Activated naive CD4-positive, alpha-beta T cell treated with anti-CD3 and anti-CD28 coated beads, Interleukin-2, amount 50 U/mL, for 16 hours (primary cell): ENCODE results near the gene C1orf210.
A peak's percentile ranks its signal among the peaks of the same experiment; 100 is the strongest.

Experiments used
- DNase-seq: peaks from one replicate; pipeline ENCODE4 v3.0.0-alpha.2; 2020

The C1orf210 gene

GRCh38 chr1:43293176-43293575 is 7.8 kb upstream of the C1orf210 start:
- no peak for DNase-seq

DNA sequence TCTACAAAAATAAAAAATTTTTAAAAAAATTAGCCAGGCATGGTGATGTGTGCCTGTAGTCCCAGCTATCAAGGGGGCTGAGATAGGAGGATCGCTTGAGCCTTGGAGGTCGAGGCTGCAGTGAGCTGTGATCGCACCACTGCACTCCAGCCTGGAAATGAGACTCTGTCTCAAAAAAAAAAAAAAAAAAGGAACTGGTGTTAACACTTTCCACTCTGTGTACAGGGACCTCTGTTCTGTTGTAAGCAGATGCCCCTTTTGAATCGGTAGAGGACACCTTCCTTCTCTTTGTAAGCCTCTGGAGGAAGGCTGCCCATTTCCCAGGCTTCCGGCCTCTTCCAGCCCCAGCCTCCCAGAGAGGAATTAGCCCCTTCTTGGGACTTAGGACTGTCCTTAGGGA is 7.3 kb upstream of the C1orf210 start:
- no peak for DNase-seq

DNA sequence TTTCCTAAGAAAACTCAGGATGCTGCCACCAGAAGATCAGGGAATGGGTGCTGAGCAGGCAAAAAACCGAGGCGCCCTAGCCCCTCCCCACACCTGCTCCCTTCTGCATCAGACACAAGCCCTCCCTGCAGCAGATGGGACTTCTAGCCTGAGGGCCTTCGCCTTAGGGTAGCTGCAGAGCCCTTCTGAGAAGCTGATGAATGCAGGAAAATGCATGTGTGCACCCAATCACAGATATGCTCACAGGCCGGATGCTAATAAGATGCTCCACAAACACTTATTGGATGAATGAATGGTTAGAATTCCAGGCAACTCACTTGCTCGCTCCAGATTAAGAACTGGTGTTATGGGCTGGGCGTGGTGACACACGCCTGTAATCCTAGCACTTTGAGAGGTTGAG is 6.8 kb upstream of the C1orf210 start:
- DNase-seq: no peak

GRCh38 chr1:43288785-43289706 is 3.7 kb upstream of the C1orf210 start:
- DNase-seq: no peak

- DNase-seq: no peak
Observed at GRCh38 chr1:43288058-43288784, 2.8 kb upstream of the C1orf210 start.

- DNase-seq: no peak
Observed at GRCh38 chr1:43286533-43286932, 1.2 kb upstream of the C1orf210 start.

DNA sequence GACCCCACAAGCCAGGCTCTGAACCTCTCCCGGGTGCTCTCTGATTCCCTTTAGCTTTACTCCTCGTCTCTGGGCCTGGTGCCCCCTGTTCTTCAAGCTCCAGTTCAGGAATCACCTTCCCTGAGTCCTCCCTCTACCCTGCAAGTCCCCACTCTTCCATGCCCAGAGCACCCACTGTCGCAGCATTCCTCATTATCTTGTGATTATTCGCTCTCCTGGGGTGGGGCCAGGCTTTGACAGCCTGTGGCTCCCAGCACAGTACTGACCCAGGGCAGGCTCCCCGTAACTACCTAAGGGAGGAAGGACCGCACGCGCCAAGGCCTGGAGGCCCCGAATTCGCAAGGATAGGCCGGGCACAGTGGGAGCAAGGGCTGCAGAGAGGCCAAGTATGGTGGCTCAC is 734 bp upstream of the C1orf210 start:
- DNase-seq: no peak

DNA sequence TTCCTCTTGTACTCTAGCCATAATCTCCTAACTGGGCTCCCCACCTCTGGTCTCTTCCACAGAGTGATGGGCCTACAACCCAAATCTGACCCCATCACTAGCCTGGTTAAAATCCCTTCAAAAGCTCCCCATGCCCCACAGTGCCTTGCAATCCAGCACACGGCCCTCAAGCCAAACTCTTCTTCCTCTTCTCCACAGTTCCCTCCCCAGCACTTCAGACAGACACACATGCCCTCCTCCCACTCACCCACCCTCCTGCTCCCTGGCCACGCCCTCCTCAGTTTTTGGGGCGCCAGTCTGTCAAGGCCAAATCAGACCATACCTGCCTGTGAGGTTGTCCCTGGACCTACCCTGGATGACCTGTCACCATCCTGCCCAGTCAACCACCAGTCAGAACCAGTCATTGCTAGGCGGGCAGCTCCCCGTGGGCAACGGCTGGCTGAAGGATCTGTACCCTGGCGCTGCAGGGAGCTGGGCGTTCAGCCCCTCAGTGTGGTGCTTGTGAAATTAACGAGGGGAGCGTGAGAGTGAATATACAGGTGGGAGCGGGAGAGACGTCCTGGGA is 753 bp downstream of the C1orf210 start:
- DNase-seq: no peak

DNA sequence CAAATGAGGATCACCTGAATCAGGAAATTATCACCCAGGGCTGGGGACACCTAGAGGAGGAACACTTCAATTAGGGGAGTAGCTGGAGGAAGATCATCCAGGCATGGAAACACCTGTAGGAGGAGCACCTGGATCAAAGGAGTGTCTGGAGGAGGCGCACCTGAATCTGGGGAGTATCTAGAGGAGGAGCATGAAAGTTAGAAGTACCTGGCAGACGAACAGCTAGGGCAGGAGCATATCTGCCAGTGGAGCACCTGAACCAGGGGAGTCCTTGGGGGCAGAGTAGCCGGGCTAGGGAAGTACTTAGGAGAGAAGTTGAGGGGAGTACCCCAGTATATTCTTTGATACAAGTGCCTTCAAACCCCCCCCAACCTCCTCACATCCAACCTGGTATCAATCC is 1.3 kb downstream of the C1orf210 start:
- no peak for DNase-seq

- no peak for DNase-seq
Observed at GRCh38 chr1:43282220-43283195, 2.9 kb downstream of the C1orf210 start.

- DNase-seq: no peak
Observed at GRCh38 chr1:43280692-43281091, 4.7 kb downstream of the C1orf210 start.

DNA sequence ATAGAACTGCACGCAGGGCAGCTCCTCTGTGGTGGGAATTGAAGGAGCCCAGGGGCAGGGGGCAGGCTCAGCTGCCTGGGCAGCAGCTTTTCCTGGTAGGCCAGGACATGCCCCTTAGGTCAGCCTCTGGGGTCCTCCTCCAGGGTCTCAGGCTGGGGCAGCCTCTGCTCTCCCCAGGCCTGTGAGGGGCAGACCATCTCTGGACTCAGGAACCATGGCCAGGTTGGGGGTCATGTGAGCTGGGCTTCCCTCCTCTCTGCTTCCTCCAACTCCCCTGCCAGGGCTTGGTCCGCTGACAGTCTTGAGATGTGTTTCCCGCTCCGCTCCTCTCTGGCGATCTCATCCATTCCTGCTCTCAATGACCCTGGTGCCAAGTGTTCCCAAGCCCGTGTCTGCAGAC is 5.7 kb downstream of the C1orf210 start:
- DNase-seq: no peak

GRCh38 chr1:43279161-43279560 is 6.2 kb downstream of the C1orf210 start:
- no peak for DNase-seq

- DNase-seq: no peak
Observed at GRCh38 chr1:43277116-43277876, 8.1 kb downstream of the C1orf210 start.

DNA sequence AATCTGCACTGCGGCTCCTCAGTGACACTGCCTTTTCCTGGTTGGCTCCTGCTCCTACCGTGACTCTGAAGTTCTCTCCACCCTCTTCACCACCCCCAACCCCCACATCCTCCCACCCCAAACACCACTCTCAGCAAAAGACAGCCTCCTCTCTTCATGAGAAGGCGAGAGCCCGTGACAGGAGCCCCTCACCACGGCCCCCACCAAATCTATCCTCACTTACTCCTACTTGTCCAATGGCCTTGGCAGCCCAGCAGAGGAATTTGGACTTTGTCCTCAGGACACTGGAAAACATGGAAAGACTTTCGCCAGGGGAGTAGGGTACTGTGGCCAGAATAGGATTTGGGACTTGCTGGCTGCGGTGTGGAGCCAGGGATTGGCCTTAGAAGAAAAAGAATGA is 8.7 kb downstream of the C1orf210 start:
- DNase-seq: no peak

DNA sequence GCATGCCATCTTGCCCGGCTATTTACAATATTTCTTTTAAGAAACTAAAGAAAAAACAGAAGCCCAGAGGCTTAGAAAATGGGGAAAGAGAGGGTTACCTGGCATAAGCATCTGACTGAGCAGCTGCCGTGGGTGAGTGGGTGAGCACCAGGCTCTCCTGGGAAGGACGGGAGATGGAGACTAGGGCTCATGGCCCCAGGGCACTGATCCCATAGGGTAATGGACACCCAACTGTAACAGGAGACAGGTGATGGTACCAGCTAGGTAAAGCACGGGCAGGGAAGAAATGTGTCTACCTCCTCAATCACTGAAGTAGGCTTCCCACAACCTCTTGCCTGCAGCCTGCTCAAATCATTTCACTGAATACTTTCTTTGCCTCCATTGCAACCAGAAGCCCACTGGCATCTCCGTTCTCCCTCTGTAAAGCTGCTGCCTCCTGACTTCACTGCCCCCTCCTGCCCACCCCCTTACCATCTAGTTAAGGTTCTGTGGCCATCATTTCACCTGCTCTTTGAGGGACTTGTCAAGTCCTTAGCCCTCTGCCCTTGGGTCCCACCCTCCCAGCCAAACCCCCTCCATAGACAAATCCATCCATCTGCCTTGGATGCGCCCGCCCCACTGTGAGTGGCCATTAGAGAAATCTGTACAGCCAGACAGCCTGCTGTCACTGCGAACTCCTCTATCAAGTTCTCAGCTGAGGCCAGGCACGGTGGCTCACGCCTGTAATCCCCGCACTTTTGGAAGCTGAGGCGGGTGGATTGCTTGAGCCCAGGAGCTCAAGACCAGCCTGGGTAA is 9.4 kb downstream of the C1orf210 start:
- no peak for DNase-seq

DNA sequence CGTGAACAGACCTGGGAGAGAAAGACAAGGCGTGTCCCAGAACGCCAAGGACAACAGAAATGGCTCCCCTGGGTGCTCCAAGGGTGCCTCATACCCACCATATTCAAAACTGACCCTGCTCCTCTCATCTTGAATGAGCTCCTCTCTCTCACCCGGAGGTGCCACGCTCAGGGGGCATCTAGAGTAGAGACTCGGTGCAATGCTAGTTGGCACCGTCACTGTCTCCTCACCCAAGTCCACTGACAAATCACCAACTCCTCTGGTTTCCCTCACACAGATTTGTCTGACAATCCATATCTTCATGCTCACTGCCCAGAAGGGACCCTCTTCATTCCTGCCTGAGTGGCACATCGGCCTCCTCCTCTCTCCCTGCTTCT is 10.6 kb downstream of the C1orf210 start:
- no peak for DNase-seq

DNA sequence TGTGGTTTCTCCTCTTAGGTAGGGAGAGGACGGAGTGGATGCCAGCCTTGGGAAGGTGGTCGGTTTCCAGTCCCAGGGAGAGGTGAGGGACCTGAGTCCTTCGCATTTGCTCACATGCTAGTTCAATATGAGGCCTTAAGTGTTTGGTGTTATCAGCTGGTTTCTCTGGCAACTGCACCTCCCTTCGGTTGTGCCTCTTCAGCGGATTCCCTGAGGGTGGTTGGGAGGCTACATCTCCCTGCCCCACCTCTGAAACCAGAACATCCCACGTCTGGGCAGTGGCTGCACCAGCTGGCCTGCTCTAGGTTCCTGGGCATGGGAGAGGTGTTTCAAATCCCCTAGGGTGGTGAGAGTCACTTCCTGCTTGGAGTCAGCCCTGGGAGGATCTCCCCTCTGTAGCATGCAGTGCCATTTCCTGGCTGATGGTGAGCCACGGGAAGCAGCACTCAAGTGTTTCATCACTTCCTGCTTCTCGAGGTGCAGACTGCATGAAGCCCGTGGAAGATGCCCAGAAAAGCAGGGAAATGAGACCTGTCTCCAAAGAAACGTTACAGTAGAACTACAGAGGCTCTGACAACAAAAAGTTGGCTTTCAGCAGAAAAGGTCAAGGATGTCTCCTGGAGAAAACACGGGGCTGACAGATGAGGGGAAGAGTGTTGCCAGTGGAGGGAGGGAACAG is 11.1 kb downstream of the C1orf210 start:
- peak; percentile 27 for DNase-seq

DNA sequence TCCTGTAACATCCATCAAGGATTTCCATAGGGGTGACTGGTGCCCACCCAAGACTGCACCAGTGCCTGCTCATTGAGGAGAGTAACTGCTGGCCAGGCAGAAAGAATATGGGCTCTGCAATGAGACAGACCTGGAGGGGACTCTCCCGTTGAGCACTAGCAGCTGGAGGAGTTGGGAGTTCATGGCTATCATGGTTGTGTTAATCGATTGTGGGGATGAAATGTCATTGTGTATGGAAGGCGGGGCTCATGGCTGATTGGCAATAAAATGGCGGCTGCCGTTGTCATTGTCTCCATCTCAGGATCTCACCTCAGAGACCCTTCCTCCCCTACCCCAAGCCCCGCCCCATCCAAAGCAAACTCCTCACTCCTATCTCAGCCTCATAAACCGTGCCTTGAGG is 11.7 kb downstream of the C1orf210 start:
- DNase-seq: no peak
